GM19043 (cell line): ENCODE results near the gene PLEKHN1.
A peak's percentile ranks its signal among the peaks of the same experiment; 100 is the strongest.
"Not testable (repeated sequence)": the region's sequence is repeated elsewhere in the genome, so short reads cannot be mapped to it uniquely, and the experiment has no call there.

Source experiments
- ATAC-seq: cut with Tn5 transposase; IDR thresholded peaks from one replicate; pipeline ENCODE4 v1.9.1; 2021; ENCODE audit warnings: low read depth; ENCODE audit not compliant: unreplicated experiment

PLEKHN1 gene

DNA sequence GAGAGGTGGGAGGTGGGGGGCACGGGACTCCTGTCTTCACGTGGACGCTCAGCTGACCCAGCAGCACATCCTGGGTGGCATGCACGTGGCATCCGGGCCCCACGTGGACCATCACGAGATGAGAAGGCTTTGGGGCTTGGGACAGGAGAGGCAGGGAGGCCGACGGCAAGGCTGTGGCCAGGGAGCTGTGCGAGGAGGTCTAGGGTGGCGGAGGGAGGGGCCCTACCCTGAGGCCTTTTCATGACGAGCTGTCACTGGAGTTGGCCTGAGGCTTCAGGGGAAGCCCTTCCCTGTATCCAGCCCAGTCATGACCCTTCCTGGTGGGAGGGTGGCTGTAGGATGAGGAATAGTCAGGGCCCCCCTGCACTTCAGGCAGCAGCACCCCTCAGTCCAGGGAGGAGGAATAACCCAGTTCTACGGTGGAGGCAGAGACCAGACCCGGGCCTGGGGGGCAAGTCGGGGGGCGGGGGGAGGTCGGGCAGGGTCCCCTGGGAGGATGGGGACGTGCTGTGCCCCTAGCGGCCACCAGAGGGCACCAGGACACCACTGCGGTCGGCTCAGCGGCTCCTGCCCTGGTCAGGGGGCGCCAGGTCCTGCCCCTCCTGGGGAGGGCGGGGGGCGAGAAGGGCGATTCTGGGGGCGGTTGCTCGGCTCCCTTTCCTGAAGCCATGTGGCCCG is 17.7 kb downstream of the PLEKHN1 start:
- peak; percentile 51 for ATAC-seq

DNA sequence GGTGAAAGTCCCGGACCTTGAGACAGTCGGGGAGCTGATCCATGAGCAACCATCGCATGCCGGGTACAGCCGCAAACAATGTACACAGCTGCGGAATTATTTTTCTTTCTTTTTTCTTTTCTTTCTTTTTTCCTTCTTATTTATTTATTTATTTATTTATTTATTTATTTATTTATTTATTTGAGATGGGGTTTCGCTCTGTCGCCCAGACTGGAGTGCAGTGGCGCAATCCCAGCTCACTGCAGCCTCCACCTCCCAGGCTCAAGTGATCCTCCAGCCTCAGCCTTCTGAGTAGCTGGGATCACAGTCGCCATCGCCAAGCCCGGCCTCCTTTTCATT is 18.2 kb downstream of the PLEKHN1 start:
- ATAC-seq: no peak

DNA sequence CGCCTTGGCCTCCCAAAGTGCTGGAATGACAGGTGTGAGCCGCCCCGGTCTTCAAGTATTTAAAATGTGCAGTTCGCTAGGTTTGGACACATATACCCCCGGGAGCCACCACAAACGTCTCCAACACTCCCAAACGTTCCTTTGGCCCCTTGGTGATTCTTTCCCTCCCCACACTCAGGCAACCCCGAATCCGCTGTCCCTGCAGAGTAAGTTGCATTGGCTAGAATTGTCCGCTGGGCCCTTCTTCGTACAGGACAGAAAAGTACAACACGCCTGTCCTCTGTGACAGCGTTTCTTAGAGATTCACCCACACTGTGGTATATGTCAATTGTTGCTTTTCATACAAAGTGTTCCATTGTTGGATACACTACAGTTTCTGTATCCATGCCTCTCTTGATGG is 18.8 kb downstream of the PLEKHN1 start:
- no peak for ATAC-seq

DNA sequence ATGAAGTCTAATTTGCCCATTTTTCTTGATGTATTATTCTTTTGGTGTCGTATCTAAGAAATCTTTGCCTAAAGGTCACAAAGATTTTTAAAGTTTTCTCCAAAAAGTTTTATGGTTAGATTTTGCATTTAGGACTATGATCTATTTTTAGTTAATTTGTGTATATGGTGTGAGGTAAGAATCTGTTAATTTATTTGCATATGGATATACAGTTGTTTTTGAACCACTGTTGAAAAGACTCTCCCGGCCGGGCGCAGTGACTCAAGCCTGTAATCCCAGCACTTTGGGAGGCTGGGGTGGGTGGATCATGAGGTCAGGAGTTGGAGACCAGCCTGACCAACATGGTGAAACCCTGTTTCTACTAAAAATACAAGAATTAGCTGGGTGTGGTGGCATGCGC is 21.8 kb downstream of the PLEKHN1 start:
- not testable (repeated sequence) for ATAC-seq

DNA sequence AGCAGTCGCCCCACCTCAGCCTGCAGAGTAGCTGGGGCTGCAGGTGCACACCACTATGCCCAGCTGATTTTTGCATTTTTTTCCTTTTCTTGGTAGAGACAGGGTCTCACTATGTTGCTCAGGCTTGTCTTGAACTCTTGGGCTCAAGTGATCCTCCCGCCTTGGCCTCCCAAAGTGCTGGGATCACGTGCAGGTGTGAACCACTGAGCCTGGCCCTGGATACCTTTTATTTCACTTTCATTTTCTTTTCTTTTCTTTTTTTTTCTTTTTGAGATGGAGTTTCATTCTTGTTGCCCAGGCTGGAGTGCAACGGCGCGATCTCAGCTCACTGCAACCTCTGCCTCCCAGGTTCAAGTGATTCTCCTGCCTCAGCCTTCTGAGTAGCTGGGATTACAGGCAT is 25.0 kb downstream of the PLEKHN1 start:
- ATAC-seq: not testable (repeated sequence)

DNA sequence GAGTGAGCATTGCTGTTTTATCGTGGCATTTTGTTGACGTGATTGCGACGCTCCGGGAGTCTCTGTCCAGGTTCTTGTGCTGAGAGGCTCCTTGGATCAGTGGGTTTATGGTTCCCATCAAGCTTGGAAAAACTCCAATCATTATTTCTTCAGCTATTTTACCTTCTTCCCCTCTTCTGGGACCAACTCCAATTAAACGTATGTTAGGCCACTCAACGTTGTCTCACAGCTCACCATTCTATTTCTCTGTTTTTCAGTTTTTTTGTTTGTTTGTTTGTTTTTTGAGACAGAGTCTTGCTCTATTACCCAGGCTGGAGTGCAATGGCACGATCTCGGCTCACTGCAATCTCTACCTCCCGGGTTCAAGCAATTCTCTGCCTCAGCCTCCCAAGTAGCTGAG is 25.6 kb downstream of the PLEKHN1 start:
- no peak for ATAC-seq

DNA sequence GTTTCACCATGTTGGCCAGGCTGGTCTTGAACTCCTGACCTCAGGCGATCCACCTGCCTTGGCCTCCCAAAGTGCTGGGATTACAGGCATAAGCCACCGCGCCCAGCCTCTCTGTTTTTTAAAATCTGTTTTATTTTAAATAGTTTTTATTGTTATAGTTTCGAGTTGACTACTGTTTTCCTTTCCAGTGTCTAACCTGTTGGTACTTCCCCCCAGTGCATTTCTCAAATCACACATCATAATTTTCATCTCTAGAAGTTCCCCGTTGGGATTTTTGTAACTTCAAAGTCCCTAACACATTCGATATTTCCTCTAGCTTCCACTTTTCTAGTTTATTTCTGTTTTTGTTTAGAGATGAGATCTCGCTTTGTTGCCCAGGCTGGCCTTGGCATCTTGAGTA is 26.1 kb downstream of the PLEKHN1 start:
- ATAC-seq: no peak

DNA sequence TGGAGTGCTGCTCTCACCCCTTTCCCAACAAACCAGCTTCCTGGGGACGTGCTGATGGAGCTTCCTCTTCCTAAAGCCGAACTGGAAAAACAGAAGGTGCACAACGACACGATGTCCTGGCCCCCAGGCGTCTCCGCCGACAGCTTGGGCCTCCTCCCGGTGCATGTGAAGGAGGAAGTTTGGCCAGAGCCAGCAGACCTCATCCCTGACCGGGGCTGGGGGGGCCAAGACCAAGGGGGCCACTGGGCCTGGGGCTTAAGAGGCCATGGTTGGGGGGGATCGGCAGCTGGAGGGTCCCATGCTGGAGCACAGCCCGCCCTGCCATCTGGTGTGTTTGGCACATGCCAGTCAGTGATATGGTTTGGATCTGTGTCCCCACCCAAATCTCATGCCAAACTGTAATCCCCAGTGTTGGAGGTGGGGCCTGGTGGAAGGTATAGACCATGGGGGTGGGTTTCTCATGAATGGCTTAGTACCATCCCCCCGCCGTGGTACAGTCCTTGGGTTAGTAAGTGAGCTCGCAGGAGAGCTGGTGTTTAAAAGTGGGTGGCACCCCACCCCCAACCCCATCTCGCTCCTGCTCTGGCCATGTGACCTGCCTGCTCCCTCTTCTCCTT is 27.2 kb downstream of the PLEKHN1 start:
- ATAC-seq: no peak

DNA sequence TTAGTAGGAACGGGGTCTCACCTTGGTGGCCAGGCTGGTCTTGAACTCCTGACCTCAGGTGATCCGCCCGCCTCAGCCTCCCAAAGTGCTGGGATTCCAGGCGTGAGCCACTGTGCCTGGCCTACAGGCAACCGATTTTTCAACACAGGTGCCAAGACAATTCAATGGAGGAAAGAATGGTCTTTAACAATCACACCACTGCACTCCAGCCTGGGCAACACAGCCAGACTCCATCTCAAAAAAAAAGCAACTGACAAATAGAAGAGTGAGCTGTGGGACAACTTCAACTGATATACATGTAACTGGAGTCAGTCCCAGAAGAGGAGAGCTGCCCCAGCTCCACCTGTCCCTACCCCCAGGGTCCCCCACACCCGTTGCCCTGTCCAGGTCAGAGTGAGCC is 28.3 kb downstream of the PLEKHN1 start:
- ATAC-seq: not testable (repeated sequence)

DNA sequence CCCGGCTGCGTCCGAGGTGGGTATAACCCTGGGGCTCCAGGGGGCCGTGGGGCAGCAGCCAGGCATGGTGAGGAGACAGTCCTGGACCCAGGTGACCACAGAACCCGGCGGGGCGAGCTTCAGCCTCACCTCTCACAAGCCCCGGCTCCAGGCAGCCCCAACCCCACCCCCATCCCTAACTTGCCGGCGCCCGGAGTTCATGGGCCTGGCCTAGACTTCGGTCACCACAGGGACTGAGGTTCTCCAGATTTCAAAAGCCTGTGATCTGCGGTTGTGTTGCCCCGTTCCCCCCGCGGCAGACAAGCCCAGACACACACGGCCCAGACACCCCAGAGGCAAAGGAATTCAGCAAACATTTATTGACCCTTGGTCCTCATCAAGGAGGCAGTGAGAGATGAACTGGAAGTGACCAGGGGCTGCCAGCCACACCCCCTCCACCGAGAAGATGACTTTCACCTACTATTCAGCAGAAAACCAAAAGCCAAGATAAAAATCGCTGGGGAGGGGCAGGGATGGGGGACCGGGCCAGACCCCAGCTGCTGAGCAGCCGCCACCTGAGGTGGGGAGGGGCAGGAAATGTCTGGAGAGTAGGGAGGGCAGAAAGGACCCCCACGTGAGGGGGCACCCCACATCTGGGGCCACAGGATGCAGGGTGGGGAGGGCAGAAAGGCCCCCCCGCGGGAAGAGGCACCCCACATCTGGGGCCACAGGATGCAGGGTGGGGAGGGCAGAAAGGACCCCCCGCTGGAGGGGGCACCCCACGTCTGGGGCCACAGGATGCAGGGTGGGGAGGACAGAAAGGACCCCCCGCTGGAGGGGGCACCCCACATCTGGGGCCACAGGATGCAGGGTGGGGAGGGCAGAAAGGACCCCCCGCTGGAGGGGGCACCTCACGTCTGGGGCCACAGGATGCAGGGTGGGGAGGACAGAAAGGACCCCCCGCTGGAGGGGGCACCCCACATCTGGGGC is 29.7 kb downstream of the PLEKHN1 start:
- ATAC-seq: no peak

DNA sequence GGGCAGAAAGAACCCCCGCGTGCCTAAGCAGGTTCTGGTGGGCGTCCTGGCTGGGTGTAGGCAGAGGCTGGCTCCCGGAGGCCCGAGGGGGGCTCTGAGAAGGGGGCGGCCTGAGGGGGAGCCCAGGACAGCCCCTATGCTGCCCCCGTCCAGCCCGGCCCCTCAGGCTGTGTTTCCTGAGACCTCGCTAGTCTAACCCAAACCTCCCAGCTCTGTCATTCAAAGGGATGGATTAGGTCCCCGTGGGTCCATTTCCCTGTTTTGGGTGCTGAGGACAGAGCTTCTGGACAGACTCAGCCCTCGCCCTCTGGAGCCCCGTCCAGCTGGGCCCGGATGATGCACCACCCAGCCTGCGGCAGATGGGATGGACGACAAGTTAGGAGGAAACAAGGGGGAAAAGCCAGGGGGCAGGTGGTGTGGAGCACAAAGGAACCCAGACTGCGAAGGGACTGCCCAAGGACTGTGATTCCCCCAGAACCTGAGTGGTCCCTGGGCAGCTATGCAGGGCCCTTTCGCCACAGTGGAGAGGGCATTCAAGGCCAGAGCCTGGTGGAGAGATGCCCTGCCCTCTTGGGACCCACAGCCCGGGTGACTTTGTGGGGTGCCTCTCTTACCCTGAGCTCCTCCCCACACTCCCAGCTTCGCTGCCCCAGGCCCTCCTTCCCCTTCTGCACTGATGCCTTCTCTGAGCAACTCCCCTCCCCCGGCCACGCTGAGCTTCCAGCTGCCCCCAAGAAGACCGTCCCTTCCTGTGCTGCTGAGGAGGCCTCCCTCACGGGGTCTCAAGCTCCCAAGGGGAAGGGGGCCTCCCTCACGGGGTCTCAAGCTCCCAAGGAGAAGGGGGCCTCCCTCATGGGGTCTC is 30.8 kb downstream of the PLEKHN1 start:
- no peak for ATAC-seq

DNA sequence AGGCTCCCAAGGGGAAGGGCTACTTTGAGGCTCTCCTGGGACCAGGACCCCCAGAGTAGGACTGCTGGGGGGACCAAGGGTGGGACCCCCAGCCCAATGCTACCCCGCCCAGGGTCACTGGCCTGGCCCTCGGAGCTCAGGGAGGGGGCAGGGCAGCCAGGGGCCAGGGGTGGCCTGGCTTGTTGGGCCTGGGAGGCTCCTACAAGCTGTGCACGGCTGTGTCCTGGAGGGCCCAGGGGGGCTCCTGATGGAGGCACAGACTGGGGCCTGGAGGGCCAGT is 31.4 kb downstream of the PLEKHN1 start:
- ATAC-seq: no peak

DNA sequence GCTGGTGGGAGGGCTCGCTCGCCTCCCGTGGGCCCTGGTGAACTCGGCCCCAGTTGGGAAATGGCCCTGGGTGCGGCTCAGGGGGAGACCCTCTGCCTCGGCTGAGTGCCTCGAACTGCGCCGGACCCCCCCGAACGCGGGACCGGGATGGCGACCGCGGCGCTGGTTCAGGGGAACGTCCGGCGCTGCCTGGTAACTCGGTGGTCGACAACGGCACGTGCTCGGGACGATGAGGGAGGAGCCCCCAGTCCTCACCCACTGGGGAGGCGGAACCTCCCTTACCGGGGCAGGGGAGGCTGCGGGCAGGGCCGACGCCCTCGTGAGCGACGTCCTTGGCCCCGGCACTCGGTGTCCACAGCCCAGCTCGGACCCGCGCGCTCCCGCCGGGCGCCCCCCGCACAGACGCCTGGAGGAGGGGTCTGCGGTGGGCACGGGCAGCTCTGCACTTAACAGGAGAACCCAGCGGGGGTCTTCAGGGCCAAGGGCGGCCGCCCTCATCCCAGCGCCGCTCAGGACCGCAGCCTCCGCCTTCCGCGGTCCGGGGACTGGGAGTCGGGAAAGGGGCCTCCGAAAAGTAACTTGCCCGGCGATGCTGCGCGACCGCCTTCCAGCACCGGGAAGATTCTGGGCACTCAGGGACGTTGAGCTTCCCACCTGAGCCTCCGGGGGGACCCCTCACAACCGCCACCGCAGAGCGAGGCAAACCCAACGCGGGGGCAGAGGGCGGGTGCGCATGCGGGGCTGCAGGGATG is 31.9 kb downstream of the PLEKHN1 start:
- no peak for ATAC-seq

DNA sequence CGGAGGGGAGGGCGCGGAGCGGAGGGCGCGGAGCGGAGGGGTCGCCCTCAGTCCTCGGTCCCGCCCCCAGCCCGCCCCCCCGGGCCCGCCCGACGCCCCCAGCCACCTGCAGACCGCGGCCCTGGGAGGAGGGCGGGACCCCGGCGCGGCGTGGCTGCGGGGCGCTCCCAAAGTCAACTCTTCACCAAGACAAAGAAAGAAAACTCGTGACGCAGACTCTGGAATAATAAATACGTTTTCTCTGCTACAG is 32.4 kb downstream of the PLEKHN1 start:
- no peak for ATAC-seq

DNA sequence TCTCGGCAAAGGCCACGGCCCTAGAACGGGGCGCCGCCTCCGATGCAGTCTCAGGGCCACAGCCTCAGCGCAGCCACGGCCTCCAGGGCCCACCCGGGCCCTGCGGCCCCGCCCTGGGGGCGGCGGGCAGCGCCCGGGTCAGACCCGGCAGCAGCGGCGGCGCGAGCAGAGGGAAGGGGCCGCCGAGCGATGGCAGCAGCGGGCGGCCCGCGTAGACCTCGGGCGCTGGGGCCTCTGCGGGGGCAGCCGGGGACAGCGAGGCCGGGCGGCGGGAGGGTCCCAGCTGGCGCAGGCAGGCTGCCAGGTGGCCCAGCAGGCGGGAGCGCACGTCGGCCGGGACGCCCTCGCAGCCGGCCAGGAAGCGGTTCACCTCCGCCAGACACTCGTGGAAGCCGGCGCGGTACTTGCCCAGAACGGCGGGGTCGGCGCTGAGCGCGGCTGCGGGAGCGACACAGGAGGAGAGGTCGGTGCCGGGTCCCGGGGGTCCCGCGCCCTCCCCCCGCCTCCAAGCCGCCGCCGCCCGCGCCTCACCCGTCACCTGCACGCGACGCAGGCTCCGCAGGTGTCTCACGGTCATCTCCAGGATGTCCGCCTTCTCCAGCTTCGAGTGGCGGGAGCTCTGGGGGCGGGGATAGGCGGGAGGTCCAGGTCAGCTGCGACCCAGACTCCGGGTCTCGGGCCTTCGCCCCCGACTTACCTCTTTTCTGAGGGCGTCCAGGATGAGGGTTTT is 32.9 kb downstream of the PLEKHN1 start:
- ATAC-seq: no peak

DNA sequence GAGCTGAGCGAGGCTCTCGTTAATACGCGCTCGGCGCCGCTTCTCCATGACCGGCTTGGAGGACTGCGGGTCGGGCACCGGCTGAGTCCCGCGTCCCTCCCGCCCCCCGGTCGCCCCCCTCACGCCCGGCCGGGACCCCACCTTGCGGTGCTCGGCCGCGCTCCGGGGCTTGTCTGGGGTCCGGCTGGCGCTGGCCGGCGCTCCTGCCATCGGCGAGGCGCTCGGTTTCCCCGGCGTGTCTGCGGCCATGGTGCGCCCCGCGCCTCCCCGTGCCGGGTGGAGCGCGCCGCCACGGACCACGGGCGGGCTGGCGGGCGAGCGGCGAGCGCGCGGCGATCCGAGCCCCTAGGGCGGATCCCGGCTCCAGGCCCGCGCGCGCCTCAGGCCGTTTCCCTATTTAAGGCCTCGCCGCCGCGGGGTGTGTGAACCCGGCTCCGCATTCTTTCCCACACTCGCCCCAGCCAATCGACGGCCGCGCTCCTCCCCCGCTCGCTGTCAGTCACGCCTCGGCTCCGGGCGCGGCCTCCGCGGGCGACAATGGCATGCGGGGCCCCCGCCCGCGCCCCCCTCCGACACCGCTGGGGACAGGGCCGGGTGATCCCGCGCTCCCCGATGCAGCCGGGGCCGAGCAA is 33.6 kb downstream of the PLEKHN1 start, which contains the start of gene HES4:
HES4 (minus strand) TSS at position 373 of the 632 bp plus-strand sequence; CDS start at position 249, 124 bp downstream.
- ATAC-seq: peak; percentile 41

DNA sequence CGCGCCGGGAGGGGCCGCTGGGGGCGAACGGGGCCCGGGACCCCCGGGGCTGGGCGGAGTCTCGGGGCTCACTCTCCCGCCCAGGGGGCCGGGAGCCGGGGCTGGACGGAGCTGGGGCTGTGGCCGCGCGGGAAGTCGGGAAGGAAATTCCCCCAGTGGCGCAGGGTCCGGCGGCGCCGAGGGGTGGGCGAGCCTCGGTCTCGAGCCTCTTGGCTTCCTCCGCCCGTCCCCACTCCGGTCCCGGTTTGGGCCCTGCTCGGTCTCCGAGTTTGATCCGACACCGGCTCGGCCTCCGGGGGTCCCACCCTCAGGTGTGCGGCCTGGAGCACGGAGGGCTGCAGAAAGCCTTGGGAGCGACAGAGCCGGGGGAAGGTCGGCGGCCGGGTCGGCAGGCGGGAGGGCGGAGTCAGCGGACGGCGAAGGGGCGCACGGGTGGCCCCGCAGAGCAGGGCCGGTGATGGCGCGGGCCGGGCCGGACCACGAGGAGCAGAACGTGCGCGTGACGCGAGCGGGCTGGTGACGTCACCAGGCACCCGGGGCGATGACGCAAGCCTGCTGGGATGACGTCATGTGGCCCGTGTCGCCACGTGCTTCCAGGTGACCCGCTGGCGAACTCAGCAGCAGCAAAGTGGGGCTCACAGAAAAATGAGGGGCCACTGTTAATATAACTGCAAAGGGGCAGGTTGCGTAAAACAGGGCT is 34.2 kb downstream of the PLEKHN1 start:
- peak; percentile 26 for ATAC-seq

DNA sequence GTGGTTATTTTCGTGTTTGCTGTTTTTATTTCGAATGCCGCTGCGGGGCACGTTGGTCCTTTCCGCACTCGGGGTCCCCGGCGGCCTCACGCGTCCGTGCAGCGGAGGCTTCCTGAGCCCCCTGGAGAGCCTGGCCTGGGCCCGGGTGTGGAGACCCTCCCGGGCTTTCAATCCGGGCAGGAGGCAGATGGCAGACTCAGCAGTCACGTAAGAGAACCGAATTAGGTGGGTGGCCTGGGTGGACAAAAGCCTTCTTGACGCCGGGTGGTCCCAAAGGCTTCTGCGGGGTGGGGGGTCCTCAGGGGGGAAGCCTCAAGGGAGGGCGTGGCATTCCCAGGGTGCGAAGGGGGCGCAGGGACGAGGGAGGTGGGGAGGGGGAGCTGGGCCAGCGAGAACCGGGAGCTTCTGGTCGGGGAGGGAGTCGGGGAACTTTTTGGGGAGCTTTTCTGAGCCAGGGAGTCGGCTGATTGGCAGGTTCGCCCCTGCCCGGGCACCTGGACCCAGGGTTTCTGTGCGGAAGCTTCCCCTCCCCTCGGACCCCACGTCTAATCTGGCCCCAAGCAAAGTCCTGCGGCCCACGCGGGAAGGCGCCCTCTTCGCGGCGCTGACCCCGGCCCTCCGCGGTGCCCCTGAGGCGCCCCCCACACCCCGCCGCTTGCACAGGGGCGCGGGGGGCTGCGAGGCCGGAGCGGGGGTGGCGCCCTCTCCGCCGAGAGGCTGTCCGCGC is 34.9 kb downstream of the PLEKHN1 start:
- no peak for ATAC-seq
